ENCODE data around the gene GRK7.

GRK7 gene

DNA sequence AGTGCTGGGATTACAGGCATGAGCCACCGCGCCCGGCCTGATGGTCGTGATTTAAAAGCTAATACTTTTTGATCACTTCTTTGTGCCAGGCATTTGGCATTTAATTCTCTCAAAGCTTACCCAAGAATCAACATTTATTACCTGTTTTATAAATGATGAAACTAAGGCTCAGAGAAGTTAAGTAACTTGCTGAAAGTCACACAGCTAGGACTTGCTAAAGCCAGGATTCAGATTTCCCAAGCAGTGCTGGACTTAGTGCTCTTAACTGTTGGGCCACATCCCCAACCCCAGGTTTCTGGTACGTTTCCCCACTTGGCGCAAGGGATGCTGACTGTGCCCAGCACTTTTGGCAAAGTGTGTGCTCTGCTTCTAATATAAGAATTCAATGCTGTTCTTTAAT lies 10.5 kb downstream of the GRK7 start:
- Histone ChIP-seq H3K9ac (ENCODE audit: low read length) (no peak overlapping the region), H3K9me3 (ENCODE audit: low read length) (no peaks in the 10 kb centered on the region), H3K27me3 (ENCODE audit: insufficient read depth, low read length) (peaks cover 9% of the 10 kb centered on the region), H4K20me1 (ENCODE audit: insufficient read depth, low read length) (no peaks in the 10 kb centered on the region), H3K27ac (ENCODE audit: low read depth, low read length, poor library complexity, severe bottlenecking) (no peak overlapping the region), H2AFZ (ENCODE audit: low read length) (no peak overlapping the region), H3F3A (ENCODE audit: insufficient read depth, low read length) (no peaks in the 10 kb centered on the region), H3K36me3 (ENCODE audit: insufficient read depth, low read length) (no peaks in the 10 kb centered on the region), H3K9me2 (ENCODE audit: low read depth, low read length) (no peaks in the 10 kb centered on the region), H3K4me1 (ENCODE audit: insufficient read depth, low read length, severe bottlenecking) (no peaks in the 10 kb centered on the region), H3K79me2 (ENCODE audit: insufficient read depth, low read length) (no peaks in the 10 kb centered on the region), H3K4me2 (ENCODE audit: low read length) (no peak overlapping the region), H3K4me3 (ENCODE audit: low read depth, low read length, poor library complexity, severe bottlenecking) (no peak overlapping the region)
- TF ChIP-seq, protein P1, sequence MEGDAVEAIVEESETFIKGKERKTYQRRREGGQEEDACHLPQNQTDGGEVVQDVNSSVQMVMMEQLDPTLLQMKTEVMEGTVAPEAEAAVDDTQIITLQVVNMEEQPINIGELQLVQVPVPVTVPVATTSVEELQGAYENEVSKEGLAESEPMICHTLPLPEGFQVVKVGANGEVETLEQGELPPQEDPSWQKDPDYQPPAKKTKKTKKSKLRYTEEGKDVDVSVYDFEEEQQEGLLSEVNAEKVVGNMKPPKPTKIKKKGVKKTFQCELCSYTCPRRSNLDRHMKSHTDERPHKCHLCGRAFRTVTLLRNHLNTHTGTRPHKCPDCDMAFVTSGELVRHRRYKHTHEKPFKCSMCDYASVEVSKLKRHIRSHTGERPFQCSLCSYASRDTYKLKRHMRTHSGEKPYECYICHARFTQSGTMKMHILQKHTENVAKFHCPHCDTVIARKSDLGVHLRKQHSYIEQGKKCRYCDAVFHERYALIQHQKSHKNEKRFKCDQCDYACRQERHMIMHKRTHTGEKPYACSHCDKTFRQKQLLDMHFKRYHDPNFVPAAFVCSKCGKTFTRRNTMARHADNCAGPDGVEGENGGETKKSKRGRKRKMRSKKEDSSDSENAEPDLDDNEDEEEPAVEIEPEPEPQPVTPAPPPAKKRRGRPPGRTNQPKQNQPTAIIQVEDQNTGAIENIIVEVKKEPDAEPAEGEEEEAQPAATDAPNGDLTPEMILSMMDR (IDR thresholded peaks at IDR 0.05; ENCODE audit: low read length) = no peak
- no peak for TF ChIP-seq EZH2 (IDR thresholded peaks at IDR 0.05; ENCODE audit: borderline replicate concordance, low read length)

DNA sequence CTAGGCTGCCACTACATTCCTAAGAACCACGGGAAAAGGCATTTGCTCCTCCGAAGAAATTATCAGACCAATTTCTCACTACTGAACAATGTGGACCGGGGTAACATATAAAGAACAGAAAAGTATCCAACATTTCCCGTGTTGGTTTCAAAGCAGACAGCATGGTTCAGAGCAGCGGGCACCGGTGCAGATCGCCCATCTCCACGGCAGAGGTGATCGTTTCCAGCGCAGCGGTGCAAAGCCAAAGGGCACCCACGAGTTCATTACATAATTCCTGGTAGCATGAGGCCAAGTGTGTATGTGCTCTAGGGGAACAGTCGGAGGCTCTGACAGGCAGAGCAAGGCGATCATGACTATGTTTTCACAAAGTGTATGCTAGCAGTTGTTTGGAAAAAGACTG lies 13.2 kb downstream of the GRK7 start:
- no peaks in the 10 kb centered on the region for H3F3A ChIP-seq (ENCODE audit: insufficient read depth, low read length)
- H3K9me2 ChIP-seq (ENCODE audit: low read depth, low read length) = no peaks in the 10 kb centered on the region
- H3K27ac ChIP-seq (ENCODE audit: low read depth, low read length, poor library complexity, severe bottlenecking) = no peak overlapping the region
- no peaks in the 10 kb centered on the region for H3K9me3 ChIP-seq (ENCODE audit: low read length)
- H3K9ac ChIP-seq (ENCODE audit: low read length) = no peak overlapping the region
- H2AFZ ChIP-seq (ENCODE audit: low read length) = no peak overlapping the region
- H3K79me2 ChIP-seq (ENCODE audit: insufficient read depth, low read length) = no peaks in the 10 kb centered on the region
- no peaks in the 10 kb centered on the region for H3K36me3 ChIP-seq (ENCODE audit: insufficient read depth, low read length)
- H3K4me2 ChIP-seq (ENCODE audit: low read length) = no peak overlapping the region
- no peak for TF ChIP-seq EZH2 (IDR thresholded peaks at IDR 0.05; ENCODE audit: borderline replicate concordance, low read length)
- TF ChIP-seq, protein P1 (IDR thresholded peaks at IDR 0.05; ENCODE audit: low read length) = no peak
- H3K4me1 ChIP-seq (ENCODE audit: insufficient read depth, low read length, severe bottlenecking) = no peaks in the 10 kb centered on the region
- peaks cover 4% of the 10 kb centered on the region for H3K27me3 ChIP-seq (ENCODE audit: insufficient read depth, low read length)
- H4K20me1 ChIP-seq (ENCODE audit: insufficient read depth, low read length) = no peaks in the 10 kb centered on the region
- no peak overlapping the region for H3K4me3 ChIP-seq (ENCODE audit: low read depth, low read length, poor library complexity, severe bottlenecking)

DNA sequence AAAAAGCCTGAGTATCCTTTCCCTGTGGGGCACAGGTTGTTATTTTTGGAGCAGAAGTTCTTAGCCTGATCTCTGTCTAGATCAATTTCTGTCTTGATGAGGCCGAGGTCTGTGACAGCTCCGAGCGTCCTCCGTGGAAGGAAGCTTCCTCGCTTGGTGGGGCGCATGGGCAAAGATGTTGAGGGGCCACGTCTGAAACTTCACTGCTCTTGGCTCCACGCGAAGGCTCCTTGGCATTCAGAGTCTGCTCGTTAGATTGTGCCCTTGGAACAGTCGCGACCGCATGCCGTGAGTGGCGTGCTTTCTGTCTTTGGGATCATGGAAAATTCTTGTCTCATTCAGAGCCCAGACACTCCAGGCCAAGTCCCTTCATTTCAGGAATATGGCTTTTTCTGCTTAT lies 13.7 kb downstream of the GRK7 start:
- H3K36me3 ChIP-seq (ENCODE audit: insufficient read depth, low read length) = no peaks in the 10 kb centered on the region
- no peaks in the 10 kb centered on the region for H4K20me1 ChIP-seq (ENCODE audit: insufficient read depth, low read length)
- TF ChIP-seq EZH2 (IDR thresholded peaks at IDR 0.05; ENCODE audit: borderline replicate concordance, low read length) = no peak
- TF ChIP-seq, protein P1 (IDR thresholded peaks at IDR 0.05; ENCODE audit: low read length) = no peak

More for the DNA sequence above, 13.7 kb downstream of the GRK7 start:
- Histone ChIP-seq H3K79me2 (ENCODE audit: insufficient read depth, low read length) (no peaks in the 10 kb centered on the region), H2AFZ (ENCODE audit: low read length) (no peak overlapping the region), H3K9me3 (ENCODE audit: low read length) (no peaks in the 10 kb centered on the region), H3K4me1 (ENCODE audit: insufficient read depth, low read length, severe bottlenecking) (no peaks in the 10 kb centered on the region), H3F3A (ENCODE audit: insufficient read depth, low read length) (no peaks in the 10 kb centered on the region), H3K4me2 (ENCODE audit: low read length) (no peak overlapping the region), H3K27ac (ENCODE audit: low read depth, low read length, poor library complexity, severe bottlenecking) (no peak overlapping the region), H3K27me3 (ENCODE audit: insufficient read depth, low read length) (peaks cover 4% of the 10 kb centered on the region), H3K9ac (ENCODE audit: low read length) (no peak overlapping the region), H3K9me2 (ENCODE audit: low read depth, low read length) (no peaks in the 10 kb centered on the region), H3K4me3 (ENCODE audit: low read depth, low read length, poor library complexity, severe bottlenecking) (no peak overlapping the region)

All from OCI-LY1 (cell line).